Activated CD4-positive, alpha-beta T cell treated with anti-CD3 and anti-CD28 coated beads, Interleukin-10, Interleukin-2, amounts not matched to agents 100 ng/mL and 50 ng/mL, durations not matched to agents 16 hours and 8 hours (primary cell): ENCODE results near the gene SF3B2.
"Not testable (repeated sequence)": the region's sequence is repeated elsewhere in the genome, so short reads cannot be mapped to it uniquely, and the experiment has no call there.

Experiments used
- DNase-seq: peaks from one replicate; pipeline ENCODE4 v3.0.0-alpha.2; 2020

The SF3B2 gene

GRCh38 chr11:66051766-66052663, at the start of gene SF3B2:
SF3B2 (plus strand) TSS chr11:66052364; CDS start chr11:66052385, 21 bp downstream.
- DNase-seq = peak; percentile 99

GRCh38 chr11:66002648-66003225, 49.4 kb upstream of the SF3B2 start:
- no peak for DNase-seq

GRCh38 chr11:66003291-66003690, 48.9 kb upstream of the SF3B2 start:
- DNase-seq = no peak

- DNase-seq = no peak
Measured at GRCh38 chr11:66004186-66004585, 48.0 kb upstream of the SF3B2 start.

- no peak for DNase-seq
Measured at GRCh38 chr11:66006134-66006890, 45.9 kb upstream of the SF3B2 start.

DNA sequence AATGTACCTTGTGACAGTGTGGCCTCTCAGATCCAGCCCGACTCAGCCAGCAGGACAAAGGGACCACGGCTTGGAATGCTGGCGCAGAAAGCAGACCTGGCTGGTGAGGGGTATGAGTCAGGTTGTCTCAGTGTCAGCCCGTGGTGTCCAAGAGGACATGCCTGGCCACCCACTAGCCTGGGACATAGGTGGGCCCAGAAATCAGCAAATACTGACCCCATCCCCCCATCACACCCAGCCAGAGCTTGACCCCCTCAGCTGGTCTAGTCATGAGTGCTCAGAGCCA, 45.3 kb upstream of the SF3B2 start:
- no peak for DNase-seq

DNA sequence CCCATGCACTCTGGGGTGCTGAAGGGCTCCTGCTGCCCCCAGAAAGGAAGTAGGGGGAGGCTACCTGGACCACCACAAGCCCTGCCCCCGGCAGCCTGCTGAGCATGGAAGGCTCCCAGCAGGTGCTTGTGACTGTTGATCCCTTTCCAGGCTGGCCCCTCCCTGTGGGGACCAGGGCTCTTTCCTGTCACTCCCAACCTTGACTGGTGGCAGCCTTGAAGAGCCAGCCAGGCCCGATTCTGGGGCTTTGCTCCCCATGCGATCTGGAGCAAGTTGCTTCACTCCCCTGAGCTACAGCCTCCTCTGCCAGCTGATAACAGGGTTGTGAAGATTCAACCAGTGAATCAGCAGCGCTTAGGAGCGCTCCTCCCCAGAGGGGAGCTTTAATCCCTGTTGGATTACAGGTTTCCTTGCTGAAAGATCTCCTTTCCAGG, 44.9 kb upstream of the SF3B2 start:
- no peak for DNase-seq

- no peak for DNase-seq
Measured at GRCh38 chr11:66008095-66008467, 44.1 kb upstream of the SF3B2 start.

DNA sequence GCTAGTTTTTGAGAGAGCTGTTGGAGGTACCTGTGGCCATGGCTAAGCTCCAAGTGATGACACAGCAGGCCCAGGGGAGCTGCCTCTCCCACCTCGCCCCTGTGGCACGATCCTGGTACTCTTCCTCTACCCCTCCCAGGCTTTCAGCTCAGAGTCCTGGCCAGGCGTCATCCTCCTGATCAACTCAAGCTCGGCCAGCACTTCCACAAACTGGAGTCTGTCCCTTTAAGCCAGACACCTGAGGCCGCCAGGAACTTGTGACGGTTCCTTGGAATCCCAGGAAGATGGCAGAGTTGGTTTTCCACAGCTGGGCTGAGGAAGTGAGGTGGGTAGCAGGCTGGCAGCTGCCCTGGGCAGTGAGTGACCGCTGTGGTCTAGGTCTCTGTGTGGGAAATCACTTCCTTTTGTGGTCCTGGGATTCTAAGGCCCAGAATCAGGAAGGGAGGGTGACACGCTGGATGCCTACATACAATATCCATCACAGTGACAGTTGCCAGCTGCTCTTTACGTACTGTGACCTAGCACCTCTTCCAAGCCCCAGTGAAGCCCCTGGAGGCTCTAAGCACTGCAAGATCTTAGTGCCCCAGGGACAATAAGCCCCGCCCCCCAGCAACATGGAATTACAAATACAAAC, 43.6 kb upstream of the SF3B2 start:
- no peak for DNase-seq

DNA sequence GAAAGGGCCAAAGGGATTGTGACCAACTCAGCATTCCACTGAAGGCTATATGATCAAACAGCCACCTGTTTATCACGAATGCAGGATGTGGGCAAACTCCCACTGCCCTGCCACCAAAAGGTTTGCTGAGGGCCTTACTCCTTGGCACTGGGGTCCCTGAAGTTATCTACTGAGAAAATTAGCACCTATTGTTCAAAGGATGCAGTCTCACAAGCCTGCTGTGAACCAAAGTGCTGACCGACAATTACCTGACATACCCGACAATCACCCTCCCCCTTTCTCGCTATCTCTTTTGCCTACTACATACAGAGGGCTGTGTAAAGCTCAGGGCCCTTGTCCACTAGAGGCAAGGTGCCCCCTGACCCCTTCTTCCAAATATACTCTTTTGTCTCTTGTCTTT, 42.1 kb upstream of the SF3B2 start:
- DNase-seq = not testable (repeated sequence)

GRCh38 chr11:66011239-66011784, 40.9 kb upstream of the SF3B2 start:
- no peak for DNase-seq

DNA sequence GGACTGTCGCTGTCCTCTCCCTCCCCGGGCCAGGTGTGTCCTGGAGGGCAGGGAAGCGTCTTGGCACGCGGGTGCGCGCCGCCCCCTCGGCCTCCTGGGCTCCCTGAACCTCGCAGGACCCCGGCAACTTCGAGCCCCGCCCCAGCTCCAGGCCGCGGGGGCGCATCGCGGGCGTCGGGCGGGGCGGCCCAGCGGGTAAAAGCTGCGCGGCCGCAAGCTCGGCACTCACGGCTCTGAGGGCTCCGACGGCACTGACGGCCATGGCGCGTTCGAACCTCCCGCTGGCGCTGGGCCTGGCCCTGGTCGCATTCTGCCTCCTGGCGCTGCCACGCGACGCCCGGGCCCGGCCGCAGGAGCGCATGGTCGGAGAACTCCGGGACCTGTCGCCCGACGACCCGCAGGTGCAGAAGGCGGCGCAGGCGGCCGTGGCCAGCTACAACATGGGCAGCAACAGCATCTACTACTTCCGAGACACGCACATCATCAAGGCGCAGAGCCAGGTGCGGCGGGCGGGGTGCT, 40.3 kb upstream of the SF3B2 start, which contains the start of gene CST6:
TSS of gene CST6 (plus strand) at position 224 of the 519 bp plus-strand sequence. CDS start at position 261, 37 bp downstream.
- no peak for DNase-seq

GRCh38 chr11:66012371-66012945, 39.7 kb upstream of the SF3B2 start:
- DNase-seq = no peak

- no peak for DNase-seq
Measured at GRCh38 chr11:66012946-66013761, 39.0 kb upstream of the SF3B2 start.

DNA sequence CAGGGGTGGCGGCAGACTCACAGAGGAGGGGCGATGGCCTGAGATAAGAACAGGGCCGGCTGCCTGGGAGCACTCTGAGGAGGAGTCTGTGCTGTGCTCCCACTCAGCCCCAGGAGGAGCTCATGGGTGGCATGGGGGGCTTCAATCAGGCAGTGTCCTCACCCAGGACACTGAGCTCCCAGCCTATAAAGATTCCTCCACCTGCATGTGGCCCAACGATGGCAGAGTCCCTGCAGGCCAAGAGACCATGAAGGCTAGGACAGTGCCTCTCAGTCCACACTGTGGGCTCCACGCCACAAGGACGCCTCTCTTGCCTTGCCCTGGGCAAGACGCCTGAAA, 38.4 kb upstream of the SF3B2 start:
- no peak for DNase-seq

DNA sequence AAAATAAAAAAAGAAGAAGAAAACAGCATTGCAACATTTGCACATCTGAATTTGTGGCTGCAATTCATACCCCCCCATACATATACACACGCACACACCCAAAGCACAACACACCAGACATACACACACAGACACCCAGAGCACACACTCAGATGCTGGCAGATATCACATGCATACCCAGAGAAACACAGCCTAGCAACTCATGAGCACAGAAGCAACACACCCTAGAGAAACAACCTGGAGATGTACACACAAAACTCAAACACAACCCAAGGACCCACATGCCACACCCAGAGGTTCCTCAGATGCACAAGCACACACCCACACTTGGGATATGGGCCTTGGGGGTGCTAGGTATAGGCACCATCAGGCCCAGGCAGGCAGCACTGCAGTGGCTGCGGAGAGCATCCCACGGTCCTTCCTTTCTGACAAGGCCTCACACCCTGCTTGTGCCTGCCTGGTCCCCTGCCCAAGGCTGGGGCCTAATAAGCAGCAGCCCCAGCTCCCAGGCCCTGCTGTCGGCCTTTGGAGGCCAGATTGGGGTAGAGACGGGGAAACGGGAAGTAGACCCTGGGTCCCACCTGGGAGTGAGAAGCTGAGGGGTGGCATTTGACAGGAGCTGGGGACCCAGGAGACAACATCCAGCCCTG, 37.2 kb upstream of the SF3B2 start:
- no peak for DNase-seq

GRCh38 chr11:66015454-66015881, 36.7 kb upstream of the SF3B2 start:
- no peak for DNase-seq

DNA sequence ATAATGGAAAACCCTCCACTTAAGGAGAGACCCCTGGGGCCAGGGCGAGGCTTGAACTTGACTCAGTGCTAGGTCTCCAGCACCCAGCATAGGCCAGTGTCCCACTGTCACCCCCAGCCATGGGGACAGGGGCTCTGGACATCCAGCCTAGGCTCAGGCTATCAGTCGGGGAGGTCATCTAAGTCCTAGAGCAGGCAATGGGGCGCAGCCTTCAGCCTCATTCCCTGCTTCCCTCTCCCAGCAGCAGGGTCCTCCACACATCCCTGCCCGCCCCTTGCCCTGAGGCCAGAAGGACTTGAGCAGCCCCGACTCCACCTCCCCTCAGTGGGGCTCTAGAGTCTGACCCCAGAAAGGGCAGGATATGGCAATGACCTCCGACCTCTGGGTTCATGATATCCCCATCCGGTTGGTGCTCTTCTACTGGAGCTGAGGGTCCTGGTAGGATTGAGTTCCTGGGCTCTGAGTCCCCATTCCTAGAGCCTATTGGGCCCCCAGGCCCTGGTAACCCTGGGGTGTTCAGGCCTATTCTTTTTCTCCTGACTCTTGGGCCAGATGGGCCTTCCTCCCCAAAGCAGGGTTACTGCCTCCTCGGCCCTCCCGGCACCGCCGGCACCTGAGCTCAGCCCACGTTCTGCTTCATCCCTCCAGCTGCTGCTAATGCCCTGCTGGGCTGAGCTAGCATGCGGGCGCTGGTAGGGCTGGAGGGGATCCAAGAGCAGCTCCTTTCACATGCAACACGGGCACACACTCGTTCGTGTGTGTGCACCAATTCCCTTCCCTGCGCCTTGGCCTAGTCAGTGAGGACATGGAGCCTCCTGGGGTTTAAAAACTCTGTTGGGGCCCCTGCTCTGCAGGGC, 36.0 kb upstream of the SF3B2 start:
- DNase-seq = no peak

- DNase-seq = no peak
Measured at GRCh38 chr11:66016793-66017177, 35.4 kb upstream of the SF3B2 start.

GRCh38 chr11:66017321-66017720, 34.8 kb upstream of the SF3B2 start:
- DNase-seq = no peak
